ENCODE data around the gene ARHGEF1.
"Not testable (repeated sequence)": the region's sequence is repeated elsewhere in the genome, so short reads cannot be mapped to it uniquely, and the experiment has no call there.

The ARHGEF1 gene

GRCh38 chr19:41861116-41861768 is 21.7 kb upstream of the ARHGEF1 start:
- peak in 2 of 10 donors; percentile 8 to 14 for DNase-seq
- intact Hi-C loops (cut with DNase I): loop anchor here (5.0 kb wide), 1 partner anchor 76 kb away; no protein-coding TSS in a partner anchor

- intact Hi-C loops (cut with DNase I): loop anchor here (5.0 kb wide), 1 partner anchor 75 kb away; no protein-coding TSS in a partner anchor
Observed at GRCh38 chr19:41861846-41862245, 21.1 kb upstream of the ARHGEF1 start.

GRCh38 chr19:41862445-41862986 is 20.5 kb upstream of the ARHGEF1 start:
- DNase-seq: no peak
- intact Hi-C loops (cut with DNase I): loop anchor here (5.0 kb wide), 1 partner anchor 75 kb away; no protein-coding TSS in a partner anchor

More at GRCh38 chr19:41861846-41862245, 21.1 kb upstream of the ARHGEF1 start:
- DNase-seq: no peak

GRCh38 chr19:41863209-41863931 is 19.6 kb upstream of the ARHGEF1 start:
- intact Hi-C loops (cut with DNase I): loop anchor here (5.0 kb wide), 1 partner anchor 74 kb away; no protein-coding TSS in a partner anchor
- DNase-seq: no peak

- intact Hi-C loops (cut with DNase I): loop anchor here (5.0 kb wide), 1 partner anchor 73 kb away; no protein-coding TSS in a partner anchor
- peak in 1 of 10 donors; percentile 10 for DNase-seq
Observed at GRCh38 chr19:41864374-41864773, 18.6 kb upstream of the ARHGEF1 start.

GRCh38 chr19:41866284-41866683 is 16.7 kb upstream of the ARHGEF1 start:
- peak in 2 of 10 donors; percentile 2 to 22 for DNase-seq
- intact Hi-C loops (cut with DNase I): no loop called here

- intact Hi-C loops (cut with DNase I): no loop called here
Observed at GRCh38 chr19:41868120-41868988, 14.6 kb upstream of the ARHGEF1 start.

DNA sequence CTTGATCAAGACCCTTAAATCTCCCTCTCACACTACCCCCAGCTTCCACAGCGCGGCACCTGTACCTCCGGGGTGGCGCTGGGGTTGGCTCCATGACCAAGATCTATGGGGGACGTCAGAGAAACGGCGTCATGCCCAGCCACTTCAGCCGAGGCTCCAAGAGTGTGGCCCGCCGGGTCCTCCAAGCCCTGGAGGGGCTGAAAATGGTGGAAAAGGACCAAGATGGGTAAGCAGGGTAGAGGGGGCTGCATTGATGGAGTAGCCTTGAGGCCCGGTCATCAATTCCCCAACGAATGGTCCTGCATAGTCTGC is 14.0 kb upstream of the ARHGEF1 start:
- no peak for DNase-seq
- intact Hi-C loops (cut with DNase I): no loop called here

More at GRCh38 chr19:41868120-41868988, 14.6 kb upstream of the ARHGEF1 start:
- DNase-seq: peak in 2 of 10 donors; percentile 41 to 43

- DNase-seq: no peak
- intact Hi-C loops (cut with DNase I): no loop called here
Observed at GRCh38 chr19:41869374-41869955, 13.5 kb upstream of the ARHGEF1 start.

DNA sequence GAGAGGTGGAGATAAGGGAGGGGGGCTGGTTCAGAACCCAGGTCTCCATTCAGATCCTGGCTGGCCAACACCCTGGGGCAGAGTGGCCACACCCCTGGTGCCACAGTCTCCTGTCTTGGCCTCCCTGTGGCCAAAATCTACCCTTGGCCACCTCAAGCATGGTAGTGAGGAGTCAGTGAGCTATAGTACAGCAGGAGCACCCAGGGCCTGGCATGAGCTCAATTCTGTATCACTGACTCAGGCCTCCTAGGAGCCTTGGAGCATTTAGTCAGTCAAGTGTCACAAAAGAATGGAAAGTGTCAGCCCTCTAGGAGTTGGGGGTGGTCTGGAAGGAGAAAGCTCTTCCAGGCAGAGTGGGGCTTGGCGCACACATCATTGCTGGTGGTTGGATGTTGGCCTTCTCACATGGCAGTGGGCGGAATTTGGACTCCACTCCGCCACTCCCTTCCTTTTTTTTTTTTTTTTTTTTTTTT is 12.5 kb upstream of the ARHGEF1 start:
- DNase-seq: no peak

DNA sequence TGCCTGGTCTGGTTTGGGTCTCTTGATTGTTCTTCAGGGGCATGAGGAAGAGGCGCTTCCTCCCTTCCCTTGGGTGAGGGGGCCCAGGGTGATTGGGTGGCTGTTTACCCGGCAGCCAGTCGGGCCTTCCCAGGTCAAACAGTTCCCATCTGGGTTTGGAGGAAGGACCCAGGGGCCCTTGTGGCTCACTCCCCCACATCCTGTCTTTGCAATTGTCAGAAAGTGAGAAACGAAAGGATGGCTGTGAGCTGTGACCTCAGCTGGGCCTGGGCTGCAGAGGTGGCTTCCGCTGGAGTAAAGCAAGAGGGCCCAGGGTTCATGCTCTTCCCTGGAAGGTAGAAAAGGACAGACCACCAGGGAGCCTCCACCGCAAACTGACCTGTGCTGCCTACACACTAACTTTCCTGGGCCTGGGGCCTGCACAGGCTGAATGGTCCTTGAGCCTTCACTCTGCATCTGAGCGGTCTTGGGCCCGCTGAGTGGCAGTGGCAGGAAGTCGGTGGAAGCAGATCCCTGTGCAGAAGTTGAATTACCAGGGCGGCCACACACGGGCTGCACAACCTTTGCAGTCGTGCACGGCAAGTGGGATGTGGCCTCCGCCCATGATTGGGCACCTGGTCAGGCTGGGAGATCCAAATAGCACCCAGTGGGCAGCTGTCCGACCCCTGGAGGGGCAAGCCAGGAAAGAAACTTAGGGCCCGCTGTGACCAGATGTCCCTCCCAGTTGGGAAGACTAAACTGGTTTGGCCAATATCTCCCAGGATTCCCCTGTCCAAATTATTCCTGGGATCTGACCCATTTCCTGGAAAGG is 11.2 kb upstream of the ARHGEF1 start:
- peak in 1 of 10 donors; percentile 72 for DNase-seq
- intact Hi-C loops (cut with DNase I): no loop called here

More for the DNA sequence above, 12.5 kb upstream of the ARHGEF1 start:
- intact Hi-C loops (cut with DNase I): no loop called here

DNA sequence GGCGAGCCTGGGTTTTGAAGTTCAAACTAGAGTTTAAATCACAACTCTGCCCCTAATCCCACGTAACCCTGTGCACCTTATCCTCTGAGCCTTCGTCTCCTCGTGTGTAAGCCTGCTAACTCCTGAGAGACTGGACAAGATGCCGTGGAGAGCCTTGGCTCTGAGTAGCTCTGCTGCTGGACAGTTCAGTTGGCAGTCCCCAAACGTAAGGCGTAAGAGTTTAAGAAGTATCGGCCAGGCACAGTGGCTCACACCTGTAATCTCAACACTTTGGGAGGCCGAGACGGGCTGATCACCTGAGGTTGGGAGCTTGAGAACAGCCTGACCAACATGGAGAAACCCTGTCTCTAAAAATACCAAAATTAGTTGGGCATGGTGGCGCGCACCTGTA is 10.6 kb upstream of the ARHGEF1 start:
- intact Hi-C loops (cut with DNase I): no loop called here
- peak in 1 of 10 donors; percentile 4 for DNase-seq

DNA sequence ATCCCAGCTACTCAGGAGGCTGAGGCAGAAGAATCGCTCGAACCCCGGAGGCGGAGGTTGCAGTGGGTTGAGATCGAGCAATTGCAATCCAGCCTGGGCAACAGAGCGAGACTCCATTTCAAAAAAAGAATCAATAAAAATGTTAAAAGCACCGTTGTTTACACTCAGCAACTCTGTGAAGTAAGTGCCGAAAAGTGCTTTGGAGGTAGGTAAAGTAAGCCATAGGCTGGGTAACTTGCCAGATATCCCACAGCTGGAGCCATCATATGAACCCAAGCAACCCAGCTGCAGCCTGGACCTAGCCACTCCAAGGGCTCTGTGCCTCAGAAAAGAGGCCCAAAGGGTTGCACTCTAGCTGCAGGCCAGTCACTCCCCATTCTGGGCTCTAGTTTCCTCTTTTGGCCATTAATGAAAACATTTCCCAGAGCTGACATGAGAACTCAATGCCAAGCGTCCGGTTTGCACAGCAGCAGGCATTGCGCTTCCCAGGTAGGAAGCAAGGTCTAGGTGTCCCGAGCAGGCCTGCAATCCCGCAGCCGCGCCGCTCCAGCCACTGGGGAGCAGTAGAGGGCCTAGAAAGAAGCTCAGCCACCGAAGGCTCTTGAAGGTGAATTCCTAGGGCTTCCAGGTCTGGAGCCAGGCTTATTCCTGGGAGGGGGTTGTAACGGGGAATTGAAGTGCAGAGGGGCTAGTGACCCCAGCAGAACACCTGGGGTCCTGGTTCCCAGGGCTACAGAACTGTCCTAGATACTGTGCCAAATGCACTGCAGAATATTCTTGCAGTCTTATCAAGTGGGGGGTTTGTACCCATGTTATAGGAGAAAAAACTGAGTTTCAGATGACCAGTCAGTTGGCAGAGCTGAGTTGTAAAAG is 10.0 kb upstream of the ARHGEF1 start:
- intact Hi-C loops (cut with DNase I): loop anchor here (1.0 kb wide), 1 partner anchor 78 kb away; no protein-coding TSS in a partner anchor
- peak; percentile 39 to 95 (median 70) for DNase-seq

- DNase-seq; intact Hi-C loops (cut with DNase I): not testable (repeated sequence)
Observed at GRCh38 chr19:41875973-41876372, 7.0 kb upstream of the ARHGEF1 start.

GRCh38 chr19:41876847-41877832 is 5.8 kb upstream of the ARHGEF1 start, which contains the start of gene CD79A:
Gene CD79A (plus strand): TSS chr19:41877279. CDS start chr19:41877305, 26 bp downstream.
- intact Hi-C loops (cut with DNase I): no loop called here
- peak in 1 of 10 donors; percentile 55 for DNase-seq
